ENCODE measurements around the gene TTC13.
"Not testable (repeated sequence)": the region's sequence is repeated elsewhere in the genome, so short reads cannot be mapped to it uniquely, and the experiment has no call there.

The TTC13 gene

GRCh38 chr1:230992100-230992774, 13.6 kb upstream of the TTC13 start:
- no peak for DNase-seq (ENCODE audit: low read depth)

GRCh38 chr1:230987448-230987847, 8.8 kb upstream of the TTC13 start:
- DNase-seq (ENCODE audit: low read depth), result no peak

- DNase-seq (ENCODE audit: low read depth), result no peak
Measured at GRCh38 chr1:230986976-230987375, 8.3 kb upstream of the TTC13 start.

GRCh38 chr1:230985711-230986110, 7.0 kb upstream of the TTC13 start:
- no peak for DNase-seq (ENCODE audit: low read depth)

GRCh38 chr1:230984622-230985515, 6.2 kb upstream of the TTC13 start:
- DNase-seq (ENCODE audit: low read depth), result not testable (repeated sequence)

GRCh38 chr1:230983811-230984210, 5.2 kb upstream of the TTC13 start:
- DNase-seq (ENCODE audit: low read depth), result no peak

GRCh38 chr1:230982696-230983095, 4.0 kb upstream of the TTC13 start:
- no peak for DNase-seq (ENCODE audit: low read depth)

GRCh38 chr1:230979952-230980351, 1.3 kb upstream of the TTC13 start:
- no peak for DNase-seq (ENCODE audit: low read depth)

GRCh38 chr1:230979389-230979716, 692 bp upstream of the TTC13 start:
- DNase-seq (ENCODE audit: low read depth), result no peak

GRCh38 chr1:230977761-230978490, 735 bp downstream of the TTC13 start:
- peak; percentile 21 for DNase-seq (ENCODE audit: low read depth)

- DNase-seq (ENCODE audit: low read depth), result no peak
Measured at GRCh38 chr1:230976825-230977747, 1.6 kb downstream of the TTC13 start.

- no peak for DNase-seq (ENCODE audit: low read depth)
Measured at GRCh38 chr1:230976360-230976759, 2.3 kb downstream of the TTC13 start.

- no peak for DNase-seq (ENCODE audit: low read depth)
Measured at GRCh38 chr1:230975636-230976035, 3.0 kb downstream of the TTC13 start.

GRCh38 chr1:230972855-230973271, 5.8 kb downstream of the TTC13 start:
- DNase-seq (ENCODE audit: low read depth), result no peak

GRCh38 chr1:230971771-230972170, 6.9 kb downstream of the TTC13 start:
- DNase-seq (ENCODE audit: low read depth), result no peak

GRCh38 chr1:230970432-230970831, 8.2 kb downstream of the TTC13 start:
- DNase-seq (ENCODE audit: low read depth), result no peak

- no peak for DNase-seq (ENCODE audit: low read depth)
Measured at GRCh38 chr1:230966358-230966873, 12.2 kb downstream of the TTC13 start.

GRCh38 chr1:230965535-230965934, 13.1 kb downstream of the TTC13 start:
- no peak for DNase-seq (ENCODE audit: low read depth)

GRCh38 chr1:230964896-230965295, 13.8 kb downstream of the TTC13 start:
- DNase-seq (ENCODE audit: low read depth), result no peak

- no peak for DNase-seq (ENCODE audit: low read depth)
Measured at GRCh38 chr1:230958370-230958769, 20.3 kb downstream of the TTC13 start.

GRCh38 chr1:230957580-230957989, 21.1 kb downstream of the TTC13 start:
- no peak for DNase-seq (ENCODE audit: low read depth)
